ENCODE measurements around the gene ELMO2.
A peak's percentile ranks its signal among the peaks of the same experiment; 100 is the strongest.

Gene ELMO2

GRCh38 chr20:46349742-46350056, 56.7 kb downstream of the ELMO2 start:
- peak overlapping the region; percentile 57 for H3K4me2 ChIP-seq (ENCODE audit: low read length)
- H4K20me1 ChIP-seq (ENCODE audit: control insufficient read depth, insufficient read depth, low read depth, low read length): no peaks in the 10 kb centered on the region
- H3K79me2 ChIP-seq (ENCODE audit: control insufficient read depth, low read length): no peaks in the 10 kb centered on the region
- H3K9me3 ChIP-seq (ENCODE audit: control insufficient read depth, insufficient read depth, low read length): no peaks in the 10 kb centered on the region
- peak overlapping the region; percentile 28 for H3K4me3 ChIP-seq (ENCODE audit: low read length)
- no peaks in the 10 kb centered on the region for H3F3A ChIP-seq (ENCODE audit: control insufficient read depth, insufficient read depth)
- no peaks in the 10 kb centered on the region for H3K9me2 ChIP-seq (replicated peaks; ENCODE audit: control insufficient read depth, low read length)
- no peaks in the 10 kb centered on the region; the same call in 1 of the 2 replicates for H3K27me3 ChIP-seq (ENCODE audit: control insufficient read depth, low read length)
- TF ChIP-seq EZH2phosphoT487 (IDR thresholded peaks at IDR 0.05; ENCODE audit: borderline replicate concordance, low read length) (no peak), CTCF (IDR thresholded peaks at IDR 0.05; ENCODE audit: low read depth, low read length, poor library complexity, severe bottlenecking) (no peak)
- peaks cover 24% of the 10 kb centered on the region for H3K4me1 ChIP-seq (ENCODE audit: control insufficient read depth, low read length)
- peak overlapping the region; percentile 40 for H3K27ac ChIP-seq (ENCODE audit: low read depth, low read length)
- H3K36me3 ChIP-seq (ENCODE audit: control insufficient read depth, low read length): peaks cover 10% of the 10 kb centered on the region

GRCh38 chr20:46349035-46349741, 57.2 kb downstream of the ELMO2 start:
- H3K9me3 ChIP-seq (ENCODE audit: control insufficient read depth, insufficient read depth, low read length): no peaks in the 10 kb centered on the region
- peaks cover 4% of the 10 kb centered on the region for H3K27me3 ChIP-seq (ENCODE audit: control insufficient read depth, low read length)
- H3K27ac ChIP-seq (ENCODE audit: low read depth, low read length): peak overlapping the region; percentile 40
- H3F3A ChIP-seq (ENCODE audit: control insufficient read depth, insufficient read depth): no peaks in the 10 kb centered on the region
- no peaks in the 10 kb centered on the region for H3K79me2 ChIP-seq (ENCODE audit: control insufficient read depth, low read length)
- H4K20me1 ChIP-seq (ENCODE audit: control insufficient read depth, insufficient read depth, low read depth, low read length): no peaks in the 10 kb centered on the region
- no peaks in the 10 kb centered on the region for H3K9me2 ChIP-seq (replicated peaks; ENCODE audit: control insufficient read depth, low read length)
- TF ChIP-seq CTCF (IDR thresholded peaks at IDR 0.05; ENCODE audit: low read depth, low read length, poor library complexity, severe bottlenecking) (peak; percentile 93), EZH2phosphoT487 (IDR thresholded peaks at IDR 0.05; ENCODE audit: borderline replicate concordance, low read length) (no peak)
- peaks cover 8% of the 10 kb centered on the region for H3K36me3 ChIP-seq (ENCODE audit: control insufficient read depth, low read length)
- peak overlapping the region; percentile 28; the same call in 1 of the 2 replicates for H3K4me3 ChIP-seq (ENCODE audit: low read length)
- H3K4me1 ChIP-seq (ENCODE audit: control insufficient read depth, low read length): peaks cover 24% of the 10 kb centered on the region
- peak overlapping the region; percentile 57 for H3K4me2 ChIP-seq (ENCODE audit: low read length)

DNA sequence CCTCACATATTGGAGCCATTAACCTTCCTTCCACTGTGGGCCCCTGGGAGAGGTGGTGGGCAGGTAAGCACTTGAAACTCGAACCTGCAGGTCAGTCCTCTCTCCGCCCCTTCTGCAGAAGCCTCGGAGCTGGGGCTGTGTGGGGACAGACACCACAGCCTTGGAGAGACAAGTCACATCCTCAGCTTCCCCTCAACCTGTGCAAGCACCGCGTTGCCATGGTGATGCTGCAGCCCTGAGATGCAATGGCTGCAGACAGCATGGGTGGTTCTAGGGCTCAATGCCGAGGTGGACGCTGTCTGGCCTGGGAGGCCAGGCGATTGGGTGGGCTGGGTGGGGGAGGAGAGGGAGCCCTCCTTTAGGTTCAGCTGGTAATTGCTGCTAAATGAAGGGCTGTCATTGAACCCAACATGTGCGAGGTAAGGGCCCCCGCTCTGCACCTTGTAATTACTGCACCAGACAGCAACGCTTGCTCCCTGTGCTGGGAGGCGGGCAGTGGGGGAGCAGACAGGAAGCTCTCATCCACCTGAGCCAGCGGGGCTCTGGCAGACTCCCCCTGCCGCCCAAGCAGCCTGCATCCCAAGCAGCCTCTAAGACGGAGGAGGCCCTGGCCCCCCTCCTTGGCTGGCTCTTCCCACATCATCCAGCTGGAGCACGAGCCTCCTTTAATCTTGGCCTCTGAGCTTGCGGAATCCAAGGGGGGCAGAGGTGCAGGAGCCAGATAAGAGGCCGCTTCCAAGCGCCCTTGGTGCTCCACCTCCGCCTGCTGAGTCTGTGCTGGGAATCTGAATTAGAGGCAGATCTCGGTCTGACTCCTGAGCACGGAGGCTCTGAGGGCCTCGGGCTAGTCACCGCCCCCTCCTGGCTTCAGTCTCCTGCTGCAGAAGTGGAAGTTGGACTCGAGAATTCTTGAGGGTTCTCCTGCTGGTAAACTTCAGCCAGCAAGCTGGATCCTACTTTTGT, 58.3 kb downstream of the ELMO2 start:
- Histone ChIP-seq H3K9me3 (ENCODE audit: control insufficient read depth, insufficient read depth, low read length) (no peaks in the 10 kb centered on the region), H3K4me3 (ENCODE audit: low read length) (no peak overlapping the region), H3K27ac (ENCODE audit: low read depth, low read length) (no peak overlapping the region), H4K20me1 (ENCODE audit: control insufficient read depth, insufficient read depth, low read depth, low read length) (no peaks in the 10 kb centered on the region), H3K27me3 (ENCODE audit: control insufficient read depth, low read length) (peaks cover 15% of the 10 kb centered on the region), H3K4me1 (ENCODE audit: control insufficient read depth, low read length) (peaks cover 24% of the 10 kb centered on the region), H3K4me2 (ENCODE audit: low read length) (no peak overlapping the region), H3K36me3 (ENCODE audit: control insufficient read depth, low read length) (peaks cover 8% of the 10 kb centered on the region), H3K9me2 (replicated peaks; ENCODE audit: control insufficient read depth, low read length) (no peaks in the 10 kb centered on the region), H3F3A (ENCODE audit: control insufficient read depth, insufficient read depth) (no peaks in the 10 kb centered on the region), H3K79me2 (ENCODE audit: control insufficient read depth, low read length) (no peaks in the 10 kb centered on the region)
- no peak for TF ChIP-seq CTCF (IDR thresholded peaks at IDR 0.05; ENCODE audit: low read depth, low read length, poor library complexity, severe bottlenecking)
- no peak for TF ChIP-seq EZH2phosphoT487 (IDR thresholded peaks at IDR 0.05; ENCODE audit: borderline replicate concordance, low read length)
